ENCODE results near the gene EFHC2.

EFHC2 gene

GRCh38 chrX:44344687-44345086 lies 1.2 kb upstream of the EFHC2 start:
- TF ChIP-seq TOX (CRISPR knock-in tag; IDR thresholded peaks at IDR 0.05; ENCODE audit: borderline replicate concordance): no peak
- TF ChIP-seq PATZ1 (CRISPR knock-in tag; IDR thresholded peaks at IDR 0.05; ENCODE audit: borderline replicate concordance): no peak
- no peak for TF ChIP-seq BACH2 (CRISPR knock-in tag; IDR thresholded peaks at IDR 0.05; ENCODE audit: borderline replicate concordance)
- TF ChIP-seq RARB (CRISPR knock-in tag; IDR thresholded peaks at IDR 0.05): no peak
- no peak for TF ChIP-seq ZC3H10 (CRISPR knock-in tag; IDR thresholded peaks at IDR 0.05)
- TF ChIP-seq SNAI2 (CRISPR knock-in tag; IDR thresholded peaks at IDR 0.05): no peak
- no peak for TF ChIP-seq PPARA (CRISPR knock-in tag; IDR thresholded peaks at IDR 0.05; ENCODE audit: borderline replicate concordance)
- ATAC-seq: no peak

GRCh38 chrX:44344194-44344593 lies 722 bp upstream of the EFHC2 start:
- TF ChIP-seq BACH2 (CRISPR knock-in tag; IDR thresholded peaks at IDR 0.05; ENCODE audit: borderline replicate concordance): no peak
- TF ChIP-seq ESRRG (CRISPR knock-in tag; IDR thresholded peaks at IDR 0.05): no peak
- no peak for TF ChIP-seq TOX (CRISPR knock-in tag; IDR thresholded peaks at IDR 0.05; ENCODE audit: borderline replicate concordance)
- no peak for TF ChIP-seq GLIS3 (CRISPR knock-in tag; IDR thresholded peaks at IDR 0.05)
- no peak for TF ChIP-seq ZNF70 (CRISPR knock-in tag; IDR thresholded peaks at IDR 0.05)
- TF ChIP-seq, protein P1, sequence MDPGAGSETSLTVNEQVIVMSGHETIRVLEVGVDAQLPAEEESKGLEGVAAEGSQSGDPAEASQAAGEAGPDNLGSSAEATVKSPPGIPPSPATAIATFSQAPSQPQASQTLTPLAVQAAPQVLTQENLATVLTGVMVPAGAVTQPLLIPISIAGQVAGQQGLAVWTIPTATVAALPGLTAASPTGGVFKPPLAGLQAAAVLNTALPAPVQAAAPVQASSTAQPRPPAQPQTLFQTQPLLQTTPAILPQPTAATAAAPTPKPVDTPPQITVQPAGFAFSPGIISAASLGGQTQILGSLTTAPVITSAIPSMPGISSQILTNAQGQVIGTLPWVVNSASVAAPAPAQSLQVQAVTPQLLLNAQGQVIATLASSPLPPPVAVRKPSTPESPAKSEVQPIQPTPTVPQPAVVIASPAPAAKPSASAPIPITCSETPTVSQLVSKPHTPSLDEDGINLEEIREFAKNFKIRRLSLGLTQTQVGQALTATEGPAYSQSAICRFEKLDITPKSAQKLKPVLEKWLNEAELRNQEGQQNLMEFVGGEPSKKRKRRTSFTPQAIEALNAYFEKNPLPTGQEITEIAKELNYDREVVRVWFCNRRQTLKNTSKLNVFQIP (CRISPR knock-in tag; IDR thresholded peaks at IDR 0.05; ENCODE audit: borderline replicate concordance, low read depth): no peak
- TF ChIP-seq, protein P2, sequence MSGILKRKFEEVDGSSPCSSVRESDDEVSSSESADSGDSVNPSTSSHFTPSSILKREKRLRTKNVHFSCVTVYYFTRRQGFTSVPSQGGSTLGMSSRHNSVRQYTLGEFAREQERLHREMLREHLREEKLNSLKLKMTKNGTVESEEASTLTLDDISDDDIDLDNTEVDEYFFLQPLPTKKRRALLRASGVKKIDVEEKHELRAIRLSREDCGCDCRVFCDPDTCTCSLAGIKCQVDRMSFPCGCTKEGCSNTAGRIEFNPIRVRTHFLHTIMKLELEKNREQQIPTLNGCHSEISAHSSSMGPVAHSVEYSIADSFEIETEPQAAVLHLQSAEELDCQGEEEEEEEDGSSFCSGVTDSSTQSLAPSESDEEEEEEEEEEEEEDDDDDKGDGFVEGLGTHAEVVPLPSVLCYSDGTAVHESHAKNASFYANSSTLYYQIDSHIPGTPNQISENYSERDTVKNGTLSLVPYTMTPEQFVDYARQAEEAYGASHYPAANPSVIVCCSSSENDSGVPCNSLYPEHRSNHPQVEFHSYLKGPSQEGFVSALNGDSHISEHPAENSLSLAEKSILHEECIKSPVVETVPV (CRISPR knock-in tag; IDR thresholded peaks at IDR 0.05): no peak
- no peak for TF ChIP-seq OSR1 (CRISPR knock-in tag; IDR thresholded peaks at IDR 0.05)
- no peak for TF ChIP-seq PATZ1 (CRISPR knock-in tag; IDR thresholded peaks at IDR 0.05; ENCODE audit: borderline replicate concordance)
- no peak for TF ChIP-seq ISL1 (CRISPR knock-in tag; IDR thresholded peaks at IDR 0.05)
- ATAC-seq: no peak

- TF ChIP-seq ZC3H10 (CRISPR knock-in tag; IDR thresholded peaks at IDR 0.05) (no peak), ZNF70 (CRISPR knock-in tag; IDR thresholded peaks at IDR 0.05) (no peak), GLIS3 (CRISPR knock-in tag; IDR thresholded peaks at IDR 0.05) (no peak), ZFP30 (CRISPR knock-in tag; IDR thresholded peaks at IDR 0.05) (no peak), ZNF565 (CRISPR knock-in tag; conservative IDR thresholded peaks at IDR 0.05; ENCODE audit: low read depth) (no peak), OSR1 (CRISPR knock-in tag; IDR thresholded peaks at IDR 0.05) (no peak), BACH2 (CRISPR knock-in tag; IDR thresholded peaks at IDR 0.05; ENCODE audit: borderline replicate concordance) (no peak), ESRRG (CRISPR knock-in tag; IDR thresholded peaks at IDR 0.05) (no peak), PATZ1 (CRISPR knock-in tag; IDR thresholded peaks at IDR 0.05; ENCODE audit: borderline replicate concordance) (no peak), PPARA (CRISPR knock-in tag; IDR thresholded peaks at IDR 0.05; ENCODE audit: borderline replicate concordance) (no peak), RARB (CRISPR knock-in tag; IDR thresholded peaks at IDR 0.05) (no peak), SNAI2 (CRISPR knock-in tag; IDR thresholded peaks at IDR 0.05) (no peak), TOX (CRISPR knock-in tag; IDR thresholded peaks at IDR 0.05; ENCODE audit: borderline replicate concordance) (no peak), ARNTL (CRISPR knock-in tag; IDR thresholded peaks at IDR 0.05; ENCODE audit: borderline replicate concordance, low read depth) (no peak), ZFP3 (CRISPR knock-in tag; IDR thresholded peaks at IDR 0.05) (no peak), TSHZ2 (CRISPR knock-in tag; IDR thresholded peaks at IDR 0.05) (no peak), CSDC2 (CRISPR knock-in tag; IDR thresholded peaks at IDR 0.05) (no peak), ISL1 (CRISPR knock-in tag; IDR thresholded peaks at IDR 0.05) (no peak)
- TF ChIP-seq, protein P1 (CRISPR knock-in tag; IDR thresholded peaks at IDR 0.05; ENCODE audit: borderline replicate concordance, low read depth): no peak
- TF ChIP-seq, protein P2 (CRISPR knock-in tag; IDR thresholded peaks at IDR 0.05): no peak
- ATAC-seq: no peak
These were observed 606 bp downstream of the EFHC2 start for GRCh38 chrX:44342866-44343265.
